Colonic mucosa (tissue), 4 donors: ENCODE measurements around the gene VWDE. TPM values are rescaled to one million over a fixed set of nuclear protein-coding genes. Genes with fewer than 3 reads are reported as not detected.

Experiments
- DNase-seq: peaks from one replicate; pipeline ENCODE4 v3.0.0-alpha.2; 2020
- H3K27ac ChIP-seq: fragments of 200-600 bp; one replicate; pipeline ENCODE4 v1.8.0; 2021
- H3K27me3 ChIP-seq: fragments of 200-600 bp; one replicate; pipeline ENCODE4 v1.8.0; 2021
- H3K36me3 ChIP-seq: fragments of 200-600 bp; one replicate; pipeline ENCODE4 v1.8.0; 2021
- H3K4me1 ChIP-seq: fragments of 200-600 bp; one replicate; pipeline ENCODE4 v1.8.0; 2021; ENCODE audit warnings: mild to moderate bottlenecking
- H3K4me3 ChIP-seq: fragments of 200-600 bp; one replicate; pipeline ENCODE4 v1.8.0; 2021
- H3K9ac ChIP-seq, 2 donors: one replicate each; pipeline ENCODE4 v1.7.0; 2013; ENCODE audit warnings: control low read depth in 2 of 2, low read depth in 2 of 2, low read length in 2 of 2
- H3K9me3 ChIP-seq: fragments of 200-600 bp; one replicate; pipeline ENCODE4 v1.8.0; 2021
- intact Hi-C: fragments of 100-400 bp; cut with DNase I; formaldehyde crosslinking; loops from one replicate; pipeline ENCODE4 v1.14.1; 2022
- total RNA-seq, 2 donors: library from RNA; stranded (reverse); fragmentation: NEBNext Ultra II Directional in 1 of 2; extraction: Animal tissue kit (Norgen Biotek cat#: 25700) in 1 of 2; gene quantifications; one replicate each; pipeline ENCODE4 v1.2.1, GENCODE V29; 2021
- TF ChIP-seq, protein P1 (sequence below): fragments of 200-600 bp; IDR thresholded peaks from one replicate; pipeline ENCODE4 v1.8.0; 2022; ENCODE audit warnings: antibody characterized with exemption, mild to moderate bottlenecking
- donor health status: healthy.
- donor health status: DM: no; HTN: no; CAD: no.
- donor health status: DM: no; HTN: no; CAD: no.

Gene VWDE
- total RNA-seq, 2 donors from 2014 or later: 0.59 to 1.2 TPM

DNA sequence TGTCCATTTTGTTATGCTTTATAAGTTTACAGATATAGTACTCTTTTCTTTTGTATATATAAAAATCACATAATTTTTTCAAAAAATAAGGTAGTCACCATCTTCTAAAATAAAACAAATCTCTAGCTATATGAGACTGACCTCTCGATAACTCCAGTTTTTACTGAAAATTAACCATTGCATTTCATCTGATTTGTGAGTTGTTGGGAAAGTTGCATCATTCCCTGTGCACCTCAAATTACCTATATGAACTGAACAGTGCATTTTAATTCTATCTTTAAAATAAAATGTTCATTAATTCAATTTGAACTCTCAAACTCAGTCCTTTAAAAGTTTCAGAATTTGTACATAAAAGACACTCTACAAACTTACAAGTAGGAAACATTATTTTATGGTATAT is 86.0 kb downstream of the VWDE start:
- Histone ChIP-seq H3K9ac (no peak overlapping the region), H3K4me3 (no peak overlapping the region), H3K4me1 (no peaks in the 10 kb centered on the region), H3K9me3 (no peaks in the 10 kb centered on the region), H3K27me3 (no peaks in the 10 kb centered on the region), H3K36me3 (no peaks in the 10 kb centered on the region), H3K27ac (no peak overlapping the region)
- TF ChIP-seq, protein P1, sequence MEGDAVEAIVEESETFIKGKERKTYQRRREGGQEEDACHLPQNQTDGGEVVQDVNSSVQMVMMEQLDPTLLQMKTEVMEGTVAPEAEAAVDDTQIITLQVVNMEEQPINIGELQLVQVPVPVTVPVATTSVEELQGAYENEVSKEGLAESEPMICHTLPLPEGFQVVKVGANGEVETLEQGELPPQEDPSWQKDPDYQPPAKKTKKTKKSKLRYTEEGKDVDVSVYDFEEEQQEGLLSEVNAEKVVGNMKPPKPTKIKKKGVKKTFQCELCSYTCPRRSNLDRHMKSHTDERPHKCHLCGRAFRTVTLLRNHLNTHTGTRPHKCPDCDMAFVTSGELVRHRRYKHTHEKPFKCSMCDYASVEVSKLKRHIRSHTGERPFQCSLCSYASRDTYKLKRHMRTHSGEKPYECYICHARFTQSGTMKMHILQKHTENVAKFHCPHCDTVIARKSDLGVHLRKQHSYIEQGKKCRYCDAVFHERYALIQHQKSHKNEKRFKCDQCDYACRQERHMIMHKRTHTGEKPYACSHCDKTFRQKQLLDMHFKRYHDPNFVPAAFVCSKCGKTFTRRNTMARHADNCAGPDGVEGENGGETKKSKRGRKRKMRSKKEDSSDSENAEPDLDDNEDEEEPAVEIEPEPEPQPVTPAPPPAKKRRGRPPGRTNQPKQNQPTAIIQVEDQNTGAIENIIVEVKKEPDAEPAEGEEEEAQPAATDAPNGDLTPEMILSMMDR: no peak
- intact Hi-C loops: no loop called here
- DNase-seq: no peak

DNA sequence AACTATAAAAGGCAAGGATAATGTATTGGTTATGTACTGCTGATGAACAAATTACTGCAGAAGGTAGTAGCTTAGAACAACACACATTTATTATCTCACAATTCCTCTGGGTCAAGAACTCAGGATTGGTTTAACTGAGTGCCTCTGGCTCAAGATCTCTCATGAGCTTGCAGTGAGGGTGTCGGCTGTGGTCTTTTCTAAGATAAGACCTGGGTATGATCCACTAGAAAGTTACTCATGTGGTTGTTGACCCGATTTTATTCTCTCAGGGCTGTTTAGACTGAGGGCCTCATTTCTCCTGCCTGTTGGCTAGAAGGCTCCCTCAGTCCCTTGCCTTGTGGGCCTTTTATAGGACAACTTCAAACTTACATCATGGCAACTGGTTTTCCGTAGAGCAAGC is 86.7 kb downstream of the VWDE start:
- no peak for DNase-seq
- Histone ChIP-seq H3K27ac (no peak overlapping the region), H3K27me3 (no peaks in the 10 kb centered on the region), H3K4me3 (no peak overlapping the region), H3K9me3 (no peaks in the 10 kb centered on the region), H3K9ac (no peak overlapping the region), H3K36me3 (no peaks in the 10 kb centered on the region), H3K4me1 (no peaks in the 10 kb centered on the region)
- TF ChIP-seq, protein P1: no peak
- intact Hi-C loops: no loop called here

DNA sequence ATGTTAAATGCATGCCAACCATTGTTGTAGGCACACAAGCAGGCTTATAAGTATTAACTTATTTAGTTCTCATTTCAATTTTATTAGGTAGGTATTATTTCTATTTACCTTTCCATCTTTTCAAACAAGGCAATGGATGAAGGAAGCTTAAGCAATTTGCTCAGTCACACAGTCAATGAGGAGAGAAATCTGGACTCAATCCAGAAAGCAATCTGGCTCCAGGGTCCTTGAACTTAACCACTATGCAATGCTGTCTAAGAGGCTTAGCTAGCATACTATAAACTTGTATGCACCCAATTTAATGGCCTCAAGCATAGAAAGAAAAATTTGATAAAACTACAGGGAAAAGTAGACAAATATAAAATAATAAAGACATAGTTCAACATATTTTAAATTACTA is 88.6 kb downstream of the VWDE start:
- Histone ChIP-seq H3K27ac (no peak overlapping the region), H3K4me1 (no peaks in the 10 kb centered on the region), H3K27me3 (no peaks in the 10 kb centered on the region), H3K36me3 (no peaks in the 10 kb centered on the region), H3K4me3 (no peak overlapping the region), H3K9ac (no peak overlapping the region), H3K9me3 (no peaks in the 10 kb centered on the region)
- intact Hi-C loops: no loop called here
- no peak for DNase-seq
- TF ChIP-seq, protein P1: no peak

DNA sequence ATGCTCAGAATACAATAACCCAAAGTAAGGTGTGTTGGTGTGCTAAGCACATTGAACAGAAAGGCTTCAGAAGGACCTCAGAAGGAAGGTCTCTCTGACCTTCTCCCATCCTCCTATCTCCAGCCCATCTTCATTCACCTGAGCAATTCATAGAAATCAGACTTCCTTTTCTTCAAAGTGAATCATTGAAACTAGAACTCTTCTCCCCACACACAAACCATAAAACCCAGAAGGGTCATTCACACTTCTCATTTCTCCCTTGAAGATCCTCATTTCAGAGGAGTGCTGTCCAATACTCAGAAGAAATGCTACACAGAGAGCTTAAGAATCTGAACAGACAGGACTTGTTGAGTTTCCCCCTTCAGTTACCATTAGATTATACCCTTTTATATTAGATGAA is 89.5 kb downstream of the VWDE start:
- Histone ChIP-seq H3K27ac (no peak overlapping the region), H3K36me3 (no peaks in the 10 kb centered on the region), H3K9ac (no peak overlapping the region), H3K4me3 (no peak overlapping the region), H3K9me3 (no peaks in the 10 kb centered on the region), H3K4me1 (no peaks in the 10 kb centered on the region), H3K27me3 (no peaks in the 10 kb centered on the region)
- TF ChIP-seq, protein P1: no peak
- intact Hi-C loops: no loop called here
- no peak for DNase-seq

DNA sequence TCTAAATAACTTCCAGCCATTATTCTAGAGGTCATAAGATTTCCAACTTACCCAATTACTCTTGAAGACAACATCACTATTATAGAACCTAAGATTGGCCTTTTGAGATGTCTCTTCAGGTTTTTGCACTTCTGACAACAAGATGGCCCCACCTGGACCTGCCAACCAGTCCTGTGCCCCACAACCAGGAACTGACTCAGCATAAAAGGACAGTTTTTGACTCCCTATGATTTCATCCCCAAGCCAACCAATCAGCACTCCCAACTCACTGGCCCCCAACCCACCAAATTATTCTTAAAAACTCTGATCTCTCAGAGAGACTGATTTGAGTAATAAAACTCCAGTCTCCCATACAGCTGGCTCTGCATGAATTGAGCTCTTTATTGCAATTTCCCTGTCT is 98.2 kb downstream of the VWDE start:
- intact Hi-C loops: no loop called here
- Histone ChIP-seq H3K9ac (no peak overlapping the region), H3K36me3 (no peaks in the 10 kb centered on the region), H3K27ac (no peak overlapping the region), H3K4me1 (no peaks in the 10 kb centered on the region), H3K27me3 (no peaks in the 10 kb centered on the region), H3K4me3 (no peak overlapping the region), H3K9me3 (no peaks in the 10 kb centered on the region)
- DNase-seq: no peak
- TF ChIP-seq, protein P1: no peak

DNA sequence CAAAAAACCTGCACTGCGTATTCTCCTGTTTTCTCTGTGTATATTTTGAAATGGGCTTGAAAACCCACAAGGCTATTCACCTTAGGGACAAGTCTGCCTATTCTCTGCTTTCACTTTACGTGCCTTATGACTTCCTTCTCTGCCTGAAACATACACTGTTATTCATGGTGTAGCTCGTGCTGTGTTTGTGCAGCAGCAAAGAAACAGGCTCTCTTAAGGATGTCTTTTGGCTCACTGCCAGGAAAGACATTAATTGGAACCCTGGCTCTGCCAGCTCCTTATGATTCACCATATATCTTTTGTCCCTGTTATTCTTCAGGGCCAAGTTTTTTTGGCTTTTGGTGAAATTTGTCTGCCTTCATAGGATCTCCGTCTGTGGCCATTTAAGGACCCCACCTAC is 100.2 kb downstream of the VWDE start:
- no peak overlapping the region for H3K27ac ChIP-seq
- intact Hi-C loops: no loop called here

More for the DNA sequence above, 100.2 kb downstream of the VWDE start:
- H3K27me3 ChIP-seq: no peaks in the 10 kb centered on the region
- no peaks in the 10 kb centered on the region for H3K36me3 ChIP-seq
- H3K4me3 ChIP-seq: no peak overlapping the region
- TF ChIP-seq, protein P1: no peak
- DNase-seq: no peak
- no peak overlapping the region for H3K9ac ChIP-seq
- no peaks in the 10 kb centered on the region for H3K9me3 ChIP-seq
- H3K4me1 ChIP-seq: no peaks in the 10 kb centered on the region
